Neural progenitor cell (in vitro differentiated cells): Measurements from ENCODE around the gene CDRT4.

Experiments used
- EZH2phosphoT487 ChIP-seq: fragments of 200-600 bp; sonication (generic); IDR thresholded peaks from 2 replicates; pipeline ENCODE4 v1.6.1; 2017; ENCODE audit warnings: antibody characterized with exemption
- TF ChIP-seq, protein P1 (sequence below): fragments of 200-600 bp; sonication (generic); IDR thresholded peaks from 2 replicates; pipeline ENCODE4 v1.5.1; 2017; ENCODE audit warnings: antibody characterized with exemption, mild to moderate bottlenecking

DNA sequence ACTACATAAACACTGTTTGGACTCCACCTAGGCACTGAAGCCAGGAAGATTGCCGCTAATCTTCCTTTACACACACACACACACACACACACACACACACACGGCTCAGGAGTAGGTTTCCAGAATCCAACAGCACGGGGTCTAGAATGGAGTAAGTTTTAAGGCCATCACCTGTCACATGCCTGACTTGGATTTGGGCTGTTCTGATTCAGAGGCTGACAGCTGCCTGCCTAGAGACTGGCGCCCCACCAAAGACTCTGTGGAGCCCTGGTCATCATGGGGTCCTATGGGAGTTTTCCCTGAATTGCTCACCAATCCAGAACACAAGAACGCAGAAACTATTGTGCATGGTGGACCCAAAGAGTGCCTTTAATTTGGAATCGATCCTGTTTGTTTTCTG is 10.9 kb downstream of the CDRT4 start:
- no peak for TF ChIP-seq EZH2phosphoT487
- TF ChIP-seq, protein P1, sequence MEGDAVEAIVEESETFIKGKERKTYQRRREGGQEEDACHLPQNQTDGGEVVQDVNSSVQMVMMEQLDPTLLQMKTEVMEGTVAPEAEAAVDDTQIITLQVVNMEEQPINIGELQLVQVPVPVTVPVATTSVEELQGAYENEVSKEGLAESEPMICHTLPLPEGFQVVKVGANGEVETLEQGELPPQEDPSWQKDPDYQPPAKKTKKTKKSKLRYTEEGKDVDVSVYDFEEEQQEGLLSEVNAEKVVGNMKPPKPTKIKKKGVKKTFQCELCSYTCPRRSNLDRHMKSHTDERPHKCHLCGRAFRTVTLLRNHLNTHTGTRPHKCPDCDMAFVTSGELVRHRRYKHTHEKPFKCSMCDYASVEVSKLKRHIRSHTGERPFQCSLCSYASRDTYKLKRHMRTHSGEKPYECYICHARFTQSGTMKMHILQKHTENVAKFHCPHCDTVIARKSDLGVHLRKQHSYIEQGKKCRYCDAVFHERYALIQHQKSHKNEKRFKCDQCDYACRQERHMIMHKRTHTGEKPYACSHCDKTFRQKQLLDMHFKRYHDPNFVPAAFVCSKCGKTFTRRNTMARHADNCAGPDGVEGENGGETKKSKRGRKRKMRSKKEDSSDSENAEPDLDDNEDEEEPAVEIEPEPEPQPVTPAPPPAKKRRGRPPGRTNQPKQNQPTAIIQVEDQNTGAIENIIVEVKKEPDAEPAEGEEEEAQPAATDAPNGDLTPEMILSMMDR = no peak
